ENCODE results near the gene DACT1.

DACT1 gene

GRCh38 chr14:58599707-58600106, 38.1 kb upstream of the DACT1 start:
- Histone ChIP-seq H3K9me3 (ENCODE audit: insufficient read depth, low read length) (no peaks in the 10 kb centered on the region), H3K27me3 (ENCODE audit: insufficient read depth, insufficient read length) (no peaks in the 10 kb centered on the region), H3K9ac (ENCODE audit: insufficient read length, low read depth) (no peak overlapping the region), H3K4me3 (ENCODE audit: insufficient read length, low read depth) (no peak overlapping the region), H3K36me3 (ENCODE audit: insufficient read depth, insufficient read length, low read length) (no peaks in the 10 kb centered on the region), H3K4me1 (ENCODE audit: insufficient read depth, insufficient read length) (no peaks in the 10 kb centered on the region)
- DNase-seq (ENCODE audit: low read depth, low spot score) = no peak
- no peak for TF ChIP-seq YY1 (IDR thresholded peaks at IDR 0.05; ENCODE audit: insufficient read depth, insufficient read length)
- TF ChIP-seq ZNF274 (IDR thresholded peaks at IDR 0.05; ENCODE audit: low read depth, low read length) = no peak
- TF ChIP-seq SUZ12 (IDR thresholded peaks at IDR 0.05; ENCODE audit: extremely low read depth, insufficient read depth, insufficient read length) = no peak

GRCh38 chr14:58605465-58605864, 32.3 kb upstream of the DACT1 start:
- no peak for DNase-seq (ENCODE audit: low read depth, low spot score)
- Histone ChIP-seq H3K36me3 (ENCODE audit: insufficient read depth, insufficient read length, low read length) (no peaks in the 10 kb centered on the region), H3K9me3 (ENCODE audit: insufficient read depth, low read length) (no peaks in the 10 kb centered on the region), H3K9ac (ENCODE audit: insufficient read length, low read depth) (no peak overlapping the region), H3K27me3 (ENCODE audit: insufficient read depth, insufficient read length) (no peaks in the 10 kb centered on the region), H3K4me3 (ENCODE audit: insufficient read length, low read depth) (no peak overlapping the region), H3K4me1 (ENCODE audit: insufficient read depth, insufficient read length) (no peaks in the 10 kb centered on the region)
- no peak for TF ChIP-seq YY1 (IDR thresholded peaks at IDR 0.05; ENCODE audit: insufficient read depth, insufficient read length)
- TF ChIP-seq ZNF274 (IDR thresholded peaks at IDR 0.05; ENCODE audit: low read depth, low read length) = no peak
- no peak for TF ChIP-seq SUZ12 (IDR thresholded peaks at IDR 0.05; ENCODE audit: extremely low read depth, insufficient read depth, insufficient read length)

- no peak overlapping the region for H3K4me3 ChIP-seq (ENCODE audit: insufficient read length, low read depth)
- H3K36me3 ChIP-seq (ENCODE audit: insufficient read depth, insufficient read length, low read length) = no peaks in the 10 kb centered on the region
- H3K9ac ChIP-seq (ENCODE audit: insufficient read length, low read depth) = no peak overlapping the region
- H3K9me3 ChIP-seq (ENCODE audit: insufficient read depth, low read length) = no peaks in the 10 kb centered on the region
- H3K4me1 ChIP-seq (ENCODE audit: insufficient read depth, insufficient read length) = no peaks in the 10 kb centered on the region
- H3K27me3 ChIP-seq (ENCODE audit: insufficient read depth, insufficient read length) = no peaks in the 10 kb centered on the region
- no peak for DNase-seq (ENCODE audit: low read depth, low spot score)
- TF ChIP-seq ZNF274 (IDR thresholded peaks at IDR 0.05; ENCODE audit: low read depth, low read length) = no peak
- TF ChIP-seq SUZ12 (IDR thresholded peaks at IDR 0.05; ENCODE audit: extremely low read depth, insufficient read depth, insufficient read length) = no peak
- TF ChIP-seq YY1 (IDR thresholded peaks at IDR 0.05; ENCODE audit: insufficient read depth, insufficient read length) = no peak
Observed at GRCh38 chr14:58607131-58607951, 30.4 kb upstream of the DACT1 start.

GRCh38 chr14:58607952-58608317, 29.8 kb upstream of the DACT1 start:
- Histone ChIP-seq H3K4me3 (ENCODE audit: insufficient read length, low read depth) (no peak overlapping the region), H3K4me1 (ENCODE audit: insufficient read depth, insufficient read length) (no peaks in the 10 kb centered on the region), H3K27me3 (ENCODE audit: insufficient read depth, insufficient read length) (no peaks in the 10 kb centered on the region), H3K36me3 (ENCODE audit: insufficient read depth, insufficient read length, low read length) (no peaks in the 10 kb centered on the region), H3K9me3 (ENCODE audit: insufficient read depth, low read length) (no peaks in the 10 kb centered on the region), H3K9ac (ENCODE audit: insufficient read length, low read depth) (no peak overlapping the region)
- DNase-seq (ENCODE audit: low read depth, low spot score) = no peak
- TF ChIP-seq ZNF274 (IDR thresholded peaks at IDR 0.05; ENCODE audit: low read depth, low read length) (no peak), YY1 (IDR thresholded peaks at IDR 0.05; ENCODE audit: insufficient read depth, insufficient read length) (no peak), SUZ12 (IDR thresholded peaks at IDR 0.05; ENCODE audit: extremely low read depth, insufficient read depth, insufficient read length) (no peak)

GRCh38 chr14:58617619-58618018, 20.1 kb upstream of the DACT1 start:
- no peak for DNase-seq (ENCODE audit: low read depth, low spot score)
- TF ChIP-seq ZNF274 (IDR thresholded peaks at IDR 0.05; ENCODE audit: low read depth, low read length) (no peak), YY1 (IDR thresholded peaks at IDR 0.05; ENCODE audit: insufficient read depth, insufficient read length) (no peak), SUZ12 (IDR thresholded peaks at IDR 0.05; ENCODE audit: extremely low read depth, insufficient read depth, insufficient read length) (no peak)

GRCh38 chr14:58620011-58620410, 17.8 kb upstream of the DACT1 start:
- Histone ChIP-seq H3K27me3 (ENCODE audit: insufficient read depth, insufficient read length) (no peaks in the 10 kb centered on the region), H3K9ac (ENCODE audit: insufficient read length, low read depth) (no peak overlapping the region), H3K36me3 (ENCODE audit: insufficient read depth, insufficient read length, low read length) (no peaks in the 10 kb centered on the region), H3K4me1 (ENCODE audit: insufficient read depth, insufficient read length) (no peaks in the 10 kb centered on the region), H3K4me3 (ENCODE audit: insufficient read length, low read depth) (no peak overlapping the region), H3K9me3 (ENCODE audit: insufficient read depth, low read length) (no peaks in the 10 kb centered on the region)
- no peak for DNase-seq (ENCODE audit: low read depth, low spot score)
- no peak for TF ChIP-seq YY1 (IDR thresholded peaks at IDR 0.05; ENCODE audit: insufficient read depth, insufficient read length)
- TF ChIP-seq SUZ12 (IDR thresholded peaks at IDR 0.05; ENCODE audit: extremely low read depth, insufficient read depth, insufficient read length) = no peak
- TF ChIP-seq ZNF274 (IDR thresholded peaks at IDR 0.05; ENCODE audit: low read depth, low read length) = no peak

More at GRCh38 chr14:58617619-58618018, 20.1 kb upstream of the DACT1 start:
- no peaks in the 10 kb centered on the region for H3K4me1 ChIP-seq (ENCODE audit: insufficient read depth, insufficient read length)
- H3K4me3 ChIP-seq (ENCODE audit: insufficient read length, low read depth) = no peak overlapping the region
- H3K27me3 ChIP-seq (ENCODE audit: insufficient read depth, insufficient read length) = no peaks in the 10 kb centered on the region
- H3K9ac ChIP-seq (ENCODE audit: insufficient read length, low read depth) = no peak overlapping the region
- no peaks in the 10 kb centered on the region for H3K36me3 ChIP-seq (ENCODE audit: insufficient read depth, insufficient read length, low read length)
- no peaks in the 10 kb centered on the region for H3K9me3 ChIP-seq (ENCODE audit: insufficient read depth, low read length)

GRCh38 chr14:58625438-58625837, 12.3 kb upstream of the DACT1 start:
- DNase-seq (ENCODE audit: low read depth, low spot score) = peak; percentile 65
- H3K4me1 ChIP-seq (ENCODE audit: insufficient read depth, insufficient read length) = peaks cover 4% of the 10 kb centered on the region

More at GRCh38 chr14:58625438-58625837, 12.3 kb upstream of the DACT1 start:
- Histone ChIP-seq H3K4me3 (ENCODE audit: insufficient read length, low read depth) (no peak overlapping the region), H3K9me3 (ENCODE audit: insufficient read depth, low read length) (no peaks in the 10 kb centered on the region), H3K27me3 (ENCODE audit: insufficient read depth, insufficient read length) (no peaks in the 10 kb centered on the region), H3K36me3 (ENCODE audit: insufficient read depth, insufficient read length, low read length) (no peaks in the 10 kb centered on the region), H3K9ac (ENCODE audit: insufficient read length, low read depth) (no peak overlapping the region)
- no peak for TF ChIP-seq SUZ12 (IDR thresholded peaks at IDR 0.05; ENCODE audit: extremely low read depth, insufficient read depth, insufficient read length)
- TF ChIP-seq YY1 (IDR thresholded peaks at IDR 0.05; ENCODE audit: insufficient read depth, insufficient read length) = no peak
